Stimulated activated naive CD4-positive, alpha-beta T cell (primary cell): Measurements from ENCODE around the gene HES5.
"Not testable (repeated sequence)": the region's sequence is repeated elsewhere in the genome, so short reads cannot be mapped to it uniquely, and the experiment has no call there.

Source experiments
- DNase-seq, 6 experiments: peaks; one replicate each; lab custom pipeline; 2025; lab: John Stamatoyannopoulos, UW

The HES5 gene

GRCh38 chr1:2560299-2561073 is 30.4 kb upstream of the HES5 start:
- DNase-seq, result no peak

GRCh38 chr1:2559509-2560298 is 29.6 kb upstream of the HES5 start:
- DNase-seq, result no peak

GRCh38 chr1:2558861-2559260 is 28.8 kb upstream of the HES5 start:
- DNase-seq, result no peak

GRCh38 chr1:2558420-2558819 is 28.4 kb upstream of the HES5 start:
- no peak for DNase-seq

GRCh38 chr1:2557482-2558400 is 27.7 kb upstream of the HES5 start:
- no peak for DNase-seq

GRCh38 chr1:2556678-2557481 is 26.8 kb upstream of the HES5 start:
- peak in 1 of 6 experiments; percentile 20 for DNase-seq

- DNase-seq, result peak; percentile 59 to 79 (median 66)
Measured at GRCh38 chr1:2556277-2556677, 26.2 kb upstream of the HES5 start, which contains the start of gene TNFRSF14. TSS of gene TNFRSF14 (plus strand) at chr1:2556371. CDS start at chr1:2556665, 294 bp downstream.

GRCh38 chr1:2555634-2556276 is 25.7 kb upstream of the HES5 start:
- peak; percentile 47 to 70 (median 63) for DNase-seq

GRCh38 chr1:2554621-2555387 is 24.7 kb upstream of the HES5 start:
- DNase-seq, result peak; percentile 29 to 70 (median 57)

- no peak for DNase-seq
Measured at GRCh38 chr1:2553871-2554620, 24.0 kb upstream of the HES5 start.

GRCh38 chr1:2553076-2553475 is 23.0 kb upstream of the HES5 start:
- DNase-seq, result not testable (repeated sequence)

GRCh38 chr1:2552189-2552588 is 22.1 kb upstream of the HES5 start:
- DNase-seq, result no peak

GRCh38 chr1:2551544-2551943 is 21.5 kb upstream of the HES5 start:
- not testable (repeated sequence) for DNase-seq

- not testable (repeated sequence) for DNase-seq
Measured at GRCh38 chr1:2550309-2550861, 20.3 kb upstream of the HES5 start.

GRCh38 chr1:2549367-2550029 is 19.4 kb upstream of the HES5 start:
- not testable (repeated sequence) for DNase-seq

GRCh38 chr1:2548068-2548589 is 18.1 kb upstream of the HES5 start:
- peak; percentile 51 to 78 (median 70) for DNase-seq

GRCh38 chr1:2547210-2548067 is 17.4 kb upstream of the HES5 start:
- DNase-seq, result peak; percentile 39 to 70 (median 58)
